Activated CD4-positive, CD25-positive, alpha-beta regulatory T cell treated with anti-CD3 and anti-CD28 coated beads, Interleukin-2, amount 50 U/mL, for 16 hours (primary cell): ENCODE results near the gene TTLL7.
A peak's percentile ranks its signal among the peaks of the same experiment; 100 is the strongest.

Experiments
- DNase-seq: peaks from one replicate; pipeline ENCODE4 v3.0.0-alpha.2; 2020; ENCODE audit warnings: low read depth, low spot score

The TTLL7 gene

DNA sequence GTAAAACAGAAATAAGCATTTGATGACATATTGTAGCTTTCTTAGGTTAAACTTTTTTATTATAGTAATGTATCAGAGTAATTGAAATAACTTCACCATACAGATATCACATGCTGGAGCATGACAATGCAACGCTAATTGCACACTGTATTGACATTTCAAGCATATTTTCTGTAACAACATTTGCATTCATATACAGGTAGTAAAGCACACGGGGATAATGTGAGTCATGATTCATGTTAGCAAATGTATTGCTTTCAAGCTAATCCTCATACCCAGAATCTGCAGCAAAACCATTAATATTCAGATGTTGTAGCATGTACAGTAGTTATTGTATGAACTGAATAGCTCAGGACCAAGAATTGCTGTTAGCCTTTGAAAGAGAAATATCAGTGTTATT, 133.9 kb downstream of the TTLL7 start:
- DNase-seq = no peak

DNA sequence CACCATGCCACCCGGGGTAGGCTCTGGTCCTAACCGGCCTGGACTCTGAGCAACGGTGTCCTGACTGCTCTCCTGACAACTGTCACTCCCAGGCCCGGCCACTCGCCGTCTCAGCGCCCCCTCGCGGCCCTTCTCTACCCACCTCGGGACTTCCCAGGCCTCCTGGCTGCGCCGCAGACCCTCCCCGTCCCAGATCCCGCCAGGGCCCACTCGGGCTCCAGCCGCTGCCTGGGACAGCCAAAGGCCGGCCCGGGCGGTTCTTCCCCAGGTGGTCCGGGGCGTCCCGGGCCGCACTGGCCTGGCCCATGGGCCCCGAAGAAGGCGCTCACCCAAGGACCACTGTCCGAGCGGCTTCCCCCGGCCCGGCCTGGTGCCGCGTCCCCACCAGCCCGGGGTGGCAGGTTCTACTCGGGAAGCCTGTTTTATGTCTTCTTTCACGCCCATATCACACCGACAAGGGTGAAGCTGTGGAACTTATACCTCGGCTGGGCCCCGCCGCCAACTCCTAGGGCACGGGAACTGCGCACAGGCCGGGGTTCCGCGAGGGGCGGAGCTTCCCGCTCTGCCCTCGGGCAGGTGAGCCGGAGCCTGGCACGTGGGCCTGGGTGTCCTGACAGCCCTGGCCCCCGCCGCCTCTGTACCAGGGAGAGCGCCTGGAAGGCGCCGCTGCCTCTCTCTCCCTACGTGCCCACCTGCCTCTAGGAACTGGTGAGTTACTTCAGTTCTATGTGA, 138.3 kb downstream of the TTLL7 start:
- peak; percentile 37 for DNase-seq

DNA sequence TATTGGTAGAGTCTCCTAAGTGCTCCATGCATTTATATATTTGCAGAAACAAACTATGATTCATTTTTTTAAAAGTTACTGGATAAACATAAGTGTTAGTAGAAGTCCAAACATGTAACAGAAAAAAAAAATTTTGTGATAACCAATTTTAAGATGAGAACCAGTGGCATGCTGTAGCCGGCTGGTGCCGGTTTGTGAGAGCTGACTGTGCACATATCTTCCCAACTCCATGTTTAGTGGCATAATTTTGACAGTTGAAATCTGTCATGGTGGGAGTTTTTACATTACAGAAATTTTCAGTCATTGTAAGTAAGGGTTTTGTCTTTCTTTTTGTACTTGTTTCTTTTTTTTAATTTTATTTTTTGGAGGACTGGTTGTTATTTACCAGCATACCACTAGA, 141.2 kb downstream of the TTLL7 start:
- DNase-seq = no peak

DNA sequence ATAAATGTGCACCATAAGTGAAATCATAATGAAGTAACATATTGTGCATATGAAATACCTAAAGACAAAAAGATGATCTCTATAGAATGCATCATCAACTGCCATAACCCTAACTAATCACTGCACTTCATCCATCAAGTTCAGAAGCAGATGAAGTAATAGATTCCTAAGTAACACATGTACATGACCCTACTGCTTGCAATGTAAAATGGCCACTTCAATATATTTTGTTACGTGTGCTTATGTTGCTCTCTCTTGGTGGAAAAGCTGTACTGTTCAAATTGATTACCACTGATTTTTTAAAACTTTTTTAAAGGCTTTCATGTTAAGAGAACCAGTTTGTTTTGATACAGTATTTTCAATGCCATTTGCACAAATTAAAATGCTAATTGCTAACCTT, 141.8 kb downstream of the TTLL7 start:
- DNase-seq = no peak

DNA sequence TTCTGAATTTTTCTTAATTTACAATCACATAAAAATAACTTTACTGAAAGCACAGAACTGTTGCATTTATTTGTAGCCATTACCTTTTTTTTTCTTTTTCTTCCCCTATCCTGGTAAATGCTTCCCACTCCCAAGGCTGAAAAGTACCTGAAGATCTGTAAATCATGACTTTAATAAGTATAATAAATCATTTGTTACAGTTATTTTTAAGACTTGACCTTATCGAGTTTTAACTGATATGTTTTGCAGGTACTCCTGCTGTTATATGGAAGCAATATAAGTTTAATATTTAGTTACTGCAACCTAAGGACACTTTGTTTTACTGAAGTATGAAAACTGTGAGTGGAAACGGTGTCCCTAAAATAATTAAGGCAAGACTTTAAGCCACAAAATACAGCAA, 142.6 kb downstream of the TTLL7 start:
- DNase-seq = no peak

DNA sequence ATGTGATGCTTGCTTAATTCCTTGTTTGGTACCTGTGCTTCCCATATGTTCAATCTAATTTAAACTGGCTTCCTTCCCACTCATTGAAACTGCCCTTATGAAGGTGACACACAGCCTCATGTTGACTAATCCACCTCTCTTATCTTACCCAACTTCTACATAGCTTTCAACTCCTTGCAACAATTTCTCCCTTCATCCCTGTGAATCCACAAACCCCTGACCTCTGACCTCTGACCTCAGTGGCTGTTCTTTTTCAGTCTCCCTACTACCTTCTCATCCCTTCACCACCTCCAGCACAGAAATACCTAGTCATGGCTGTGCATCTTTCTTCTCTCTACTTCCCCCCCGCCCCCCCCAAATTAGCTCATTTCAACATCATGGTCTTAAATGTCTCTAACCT, 144.5 kb downstream of the TTLL7 start:
- no peak for DNase-seq

DNA sequence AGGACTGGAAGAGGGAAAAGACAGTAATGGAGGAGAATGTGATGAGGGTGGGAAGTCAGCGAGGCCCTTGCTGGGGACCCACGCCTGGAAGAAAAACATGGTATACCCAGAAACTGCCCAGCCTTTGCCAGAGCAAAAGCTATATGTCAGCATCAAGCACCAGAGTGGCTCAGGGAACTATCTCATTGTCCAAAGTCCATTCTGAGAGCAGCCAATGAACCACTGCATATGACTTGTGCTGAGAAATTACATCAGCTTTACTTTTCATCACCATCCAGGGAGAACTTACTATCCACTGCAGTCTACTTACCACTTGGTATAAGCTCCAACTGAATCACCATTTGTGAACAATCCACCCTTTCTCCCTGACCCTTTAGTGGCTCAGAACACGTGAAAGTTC, 148.1 kb downstream of the TTLL7 start:
- no peak for DNase-seq

DNA sequence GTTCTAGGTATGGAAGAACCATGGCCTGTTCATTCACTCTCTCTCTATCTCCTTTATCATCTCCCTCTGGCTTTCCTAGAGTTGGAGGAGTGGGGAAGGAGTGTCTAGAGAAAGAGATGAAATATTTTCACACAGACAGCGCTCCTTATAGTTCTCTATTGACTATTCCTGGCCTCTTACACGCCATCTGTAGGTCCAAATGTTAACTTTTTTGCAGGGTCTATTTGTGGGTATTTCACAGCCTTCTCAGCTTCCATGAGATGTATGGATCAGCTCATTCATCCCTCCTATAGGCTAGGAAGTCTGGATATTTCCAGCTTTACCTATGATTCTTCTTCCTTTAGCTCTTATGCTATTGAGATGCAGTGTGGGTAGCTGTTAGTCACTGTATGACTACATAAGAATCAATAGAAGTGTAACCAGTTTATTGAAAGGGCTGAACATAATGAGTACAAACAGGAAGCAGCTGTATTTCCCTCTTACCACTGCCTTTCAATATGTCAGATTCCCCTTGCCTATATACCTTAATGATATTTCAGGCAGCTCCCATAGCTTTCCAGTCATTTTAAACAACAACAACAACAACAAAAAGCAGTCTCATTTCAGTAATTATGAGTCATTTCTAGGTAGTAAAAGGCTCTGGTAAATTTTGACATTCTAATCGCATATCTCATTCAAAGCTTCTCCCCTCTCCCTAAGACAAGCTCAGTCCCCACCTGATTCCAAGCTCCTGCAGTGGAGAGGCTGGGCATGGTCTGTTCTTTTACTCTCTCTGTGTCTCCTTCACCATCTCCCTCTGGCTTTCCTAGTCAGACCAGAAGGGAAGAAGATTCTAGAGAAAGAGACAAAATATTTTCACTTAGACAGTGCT, 149.5 kb downstream of the TTLL7 start:
- no peak for DNase-seq

DNA sequence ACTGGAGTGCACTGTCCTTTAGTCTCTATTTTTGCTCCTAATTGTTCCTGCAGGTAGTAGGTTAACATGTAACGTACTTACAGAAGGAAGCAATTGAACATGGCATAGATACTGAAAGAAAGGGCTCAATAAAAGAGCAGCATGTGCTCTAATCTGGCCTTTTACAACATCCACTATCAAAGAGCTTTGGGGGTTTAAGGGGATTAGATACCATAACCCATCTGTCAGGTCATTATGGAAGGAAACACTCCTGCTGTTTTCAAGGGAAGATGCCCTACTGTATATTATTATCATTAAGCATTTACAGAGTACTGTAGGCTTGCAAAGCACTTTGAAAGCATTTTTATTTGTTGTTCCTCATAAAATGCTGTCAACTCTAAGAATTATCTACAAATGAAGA, 152.8 kb downstream of the TTLL7 start:
- no peak for DNase-seq

DNA sequence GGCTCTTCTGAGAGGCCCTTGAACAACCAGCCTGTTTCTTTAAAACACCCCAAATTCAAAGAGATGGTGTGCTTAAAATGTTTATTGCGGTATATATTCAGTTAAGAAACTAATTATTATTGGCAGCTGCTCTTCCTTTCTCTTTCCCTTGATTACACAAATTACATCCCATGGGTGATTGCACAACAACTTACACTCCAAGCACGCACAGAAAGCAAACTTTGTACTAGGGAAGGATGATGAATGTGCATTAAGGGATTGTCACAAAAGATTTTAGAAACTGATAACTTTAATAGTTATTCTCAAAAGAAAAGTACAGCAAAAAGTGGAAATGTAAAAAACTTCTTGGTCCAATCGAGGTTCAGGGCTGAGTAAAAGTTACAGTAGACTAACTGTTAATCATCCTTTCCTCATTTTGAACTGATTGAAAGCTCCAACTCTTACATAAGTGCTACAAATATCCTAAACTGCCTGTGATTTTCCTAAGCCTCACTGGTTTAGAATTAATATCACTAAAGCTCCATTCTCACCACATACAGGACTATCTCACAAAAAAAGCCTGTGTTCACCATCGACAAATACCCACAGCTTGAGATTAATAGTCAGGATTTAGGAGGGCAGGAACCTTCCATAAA, 153.4 kb downstream of the TTLL7 start:
- no peak for DNase-seq

DNA sequence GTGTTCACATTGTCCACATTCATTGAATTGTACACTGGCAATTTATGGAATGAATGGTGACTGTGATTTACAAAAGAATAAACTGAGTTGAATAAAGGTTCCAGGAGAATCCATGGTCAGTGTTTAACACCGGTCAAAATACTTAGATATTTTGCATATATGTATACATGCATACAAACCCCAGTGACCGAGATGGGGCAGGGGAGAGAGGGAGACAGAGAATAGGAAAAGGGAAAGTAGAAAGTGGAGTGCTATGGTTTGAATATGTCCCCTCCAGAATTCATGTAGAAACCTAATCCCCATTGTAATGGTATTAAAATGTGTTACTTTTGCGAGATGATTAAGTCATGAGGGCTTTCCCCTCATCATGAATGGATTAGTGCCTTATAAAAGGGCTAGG, 154.4 kb downstream of the TTLL7 start:
- DNase-seq = no peak

DNA sequence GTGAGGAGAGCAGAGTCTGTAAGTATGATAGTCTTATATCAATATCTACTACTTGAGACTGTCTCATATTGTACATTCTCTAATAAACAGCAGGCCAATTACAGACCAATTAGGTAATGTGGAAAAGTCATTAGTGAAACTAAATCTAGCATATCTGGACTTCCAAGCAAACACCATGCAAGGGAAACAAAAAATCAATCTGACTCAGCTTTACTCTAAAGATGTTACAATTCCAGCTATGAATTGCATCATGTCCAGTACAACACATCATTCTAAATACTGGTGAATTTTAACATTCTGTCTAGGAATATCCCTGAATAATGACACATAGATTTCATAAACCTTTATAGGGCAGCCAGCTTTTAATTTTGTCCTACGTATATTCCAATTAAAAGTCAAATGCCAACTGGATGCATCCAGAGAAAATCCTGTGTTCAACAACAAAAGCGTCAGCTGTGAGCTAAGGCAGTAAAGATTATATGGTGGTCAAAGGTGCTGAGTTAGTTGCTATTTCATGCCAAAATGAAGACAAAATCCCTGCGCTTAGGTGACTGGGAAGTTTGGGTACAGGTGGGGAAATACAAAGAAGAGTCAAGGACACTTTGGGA, 159.3 kb downstream of the TTLL7 start:
- no peak for DNase-seq

DNA sequence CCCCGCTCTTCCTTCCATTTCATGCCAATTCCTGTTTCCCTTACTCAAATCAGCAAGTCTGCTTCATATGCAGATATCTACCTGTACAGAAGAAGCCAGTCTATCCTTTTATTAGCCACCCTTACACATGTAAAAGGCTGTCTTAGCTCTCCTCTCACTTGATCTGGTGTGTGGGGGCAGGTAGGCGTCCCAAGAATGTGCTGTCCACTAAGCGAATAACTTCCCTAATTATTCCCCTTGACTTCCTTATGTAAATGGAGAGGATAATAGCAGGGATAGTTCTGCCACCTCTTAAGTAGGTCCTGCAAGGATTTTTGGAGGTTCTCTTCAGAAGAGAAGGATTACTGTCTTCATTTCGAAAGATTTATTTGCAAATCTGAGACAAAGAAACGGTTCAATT, 160.4 kb downstream of the TTLL7 start:
- no peak for DNase-seq

DNA sequence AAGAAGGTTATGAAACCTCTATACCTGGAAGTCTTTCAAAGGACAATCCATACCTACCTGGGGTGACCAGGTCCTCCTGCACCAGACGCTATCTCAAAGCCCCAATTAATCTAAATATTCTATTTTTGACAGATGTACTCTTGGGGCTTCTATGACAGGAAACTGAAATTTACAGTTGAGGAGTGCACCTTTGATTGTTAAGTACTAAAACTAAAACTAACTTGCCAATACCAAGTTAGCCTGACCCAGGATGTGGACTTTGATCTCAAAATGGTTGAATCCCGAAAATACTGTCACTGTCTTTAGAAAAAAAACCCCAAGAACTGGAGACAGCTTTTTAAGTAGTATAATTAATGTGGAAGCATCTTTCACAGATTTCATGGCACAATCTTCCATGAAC, 162.4 kb downstream of the TTLL7 start:
- no peak for DNase-seq

DNA sequence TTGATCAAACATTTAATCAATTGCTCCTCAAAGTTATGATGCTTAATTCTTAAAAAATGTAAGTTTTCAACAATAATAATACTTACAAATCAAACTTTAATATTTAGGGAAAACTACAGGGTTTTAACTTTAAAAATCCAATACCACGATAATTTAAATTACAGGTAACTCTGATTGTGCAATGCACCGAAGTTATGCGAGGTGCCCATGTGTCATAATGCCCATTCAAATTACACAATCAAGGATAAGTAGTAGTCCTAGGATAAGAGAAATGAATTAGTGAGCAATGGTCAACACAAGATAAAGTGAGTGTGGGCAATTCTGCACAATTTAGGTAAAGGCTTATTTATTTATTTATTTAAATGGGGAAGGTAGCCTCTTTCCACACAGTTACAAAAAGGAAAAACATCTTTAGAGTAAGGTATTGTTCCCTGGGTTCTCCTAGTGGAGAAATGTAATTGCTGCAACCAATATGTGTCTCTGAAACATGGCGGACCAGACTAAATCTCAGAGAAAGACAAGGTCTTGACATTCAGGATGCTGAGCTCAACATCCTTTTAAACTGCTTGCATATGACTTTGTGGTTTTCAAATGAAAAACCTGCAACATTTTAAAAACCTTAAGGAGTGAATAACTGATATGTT, 164.2 kb downstream of the TTLL7 start:
- DNase-seq = no peak

DNA sequence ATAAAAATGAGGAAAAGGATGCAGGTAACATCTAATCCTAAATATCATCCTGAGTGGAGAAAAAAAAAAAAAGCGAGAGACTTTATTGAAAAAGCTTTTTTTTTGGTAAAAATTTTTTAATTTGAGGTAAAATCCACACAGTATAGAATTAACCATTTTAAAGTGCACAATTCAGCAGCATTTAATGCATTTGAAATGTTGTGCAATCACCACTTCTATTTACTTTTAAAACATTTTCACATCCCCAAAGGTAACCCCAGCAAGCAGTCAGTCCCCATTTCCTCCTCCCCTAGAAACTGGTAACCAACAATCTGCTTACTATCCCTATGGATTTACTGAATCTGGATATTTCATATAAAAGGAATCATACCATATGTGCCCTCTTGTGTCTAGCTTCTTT, 166.7 kb downstream of the TTLL7 start:
- no peak for DNase-seq

DNA sequence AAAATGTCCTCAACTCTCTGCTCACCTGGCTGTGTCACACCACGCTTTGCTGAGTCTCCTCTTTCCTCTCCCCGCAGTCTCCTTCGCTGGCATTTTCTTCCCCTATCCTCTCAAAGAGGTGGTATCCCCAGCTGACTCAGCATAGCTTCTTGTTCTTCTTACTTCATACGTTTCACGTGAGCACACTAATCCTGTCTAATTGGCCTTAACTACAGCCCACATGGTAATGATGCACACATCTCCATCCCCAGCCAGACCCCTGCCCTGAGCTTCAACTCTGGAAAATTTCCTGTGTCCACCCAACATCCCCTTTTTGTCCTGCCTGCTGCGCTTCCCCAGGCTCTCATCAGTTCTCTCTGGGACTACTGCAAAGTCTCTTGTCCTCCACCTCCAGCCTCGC, 169.8 kb downstream of the TTLL7 start:
- DNase-seq = no peak

DNA sequence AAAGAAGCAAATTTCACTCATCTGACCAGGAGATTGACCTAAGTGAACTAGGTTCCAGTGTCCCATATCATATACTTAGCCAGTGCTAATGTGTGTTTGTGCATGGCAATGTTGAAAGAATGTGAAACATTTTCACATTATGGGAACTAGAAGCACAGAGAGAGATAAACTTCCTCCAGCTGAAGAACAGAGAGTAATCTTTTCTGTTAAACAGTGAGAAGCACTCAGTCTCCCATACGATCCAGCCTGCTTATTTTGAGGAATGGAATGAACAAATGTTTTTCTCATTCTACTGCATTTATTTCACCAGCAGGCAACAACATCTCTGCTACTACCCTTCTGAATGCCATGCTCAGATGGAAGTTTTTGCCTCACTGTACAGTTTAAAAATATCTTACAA, 170.5 kb downstream of the TTLL7 start:
- DNase-seq = no peak

DNA sequence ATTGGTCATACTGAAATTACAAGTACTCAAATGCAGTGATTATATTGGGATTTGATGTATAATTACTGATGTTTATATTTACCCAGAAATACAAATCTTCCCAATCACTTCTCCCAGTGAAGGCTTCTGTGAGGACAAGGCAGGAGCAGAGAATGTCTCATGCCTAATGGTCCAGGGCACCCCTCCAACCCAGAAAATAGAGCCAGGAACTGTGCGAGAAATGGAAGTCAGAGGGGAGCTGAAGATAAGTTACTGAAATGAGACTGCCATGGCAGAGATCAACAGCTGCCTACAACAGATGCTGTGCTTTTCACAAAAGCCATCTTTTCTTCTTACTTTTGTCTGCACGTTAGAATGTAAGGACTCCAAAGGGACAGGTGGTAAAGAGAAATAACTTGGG, 171.2 kb downstream of the TTLL7 start:
- no peak for DNase-seq

DNA sequence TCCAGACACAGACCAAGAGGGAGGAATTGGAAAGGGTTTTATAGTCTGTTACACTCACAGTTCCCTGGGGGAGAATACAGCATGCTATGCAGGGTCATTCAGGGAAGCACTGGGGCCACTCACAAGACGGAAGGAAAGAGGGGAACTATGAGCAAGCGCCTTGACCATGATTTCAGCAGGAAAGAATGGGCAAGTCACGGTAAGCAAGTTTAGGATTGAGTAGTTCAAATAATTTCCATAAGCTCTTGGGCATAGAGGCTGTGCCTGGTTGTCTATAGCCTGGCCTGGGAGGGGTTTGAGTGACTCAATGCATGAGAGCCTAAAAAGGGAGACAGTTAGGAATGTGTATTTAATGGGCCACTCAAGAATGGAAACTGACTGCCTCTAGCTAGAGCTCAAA, 176.7 kb downstream of the TTLL7 start:
- DNase-seq = no peak

DNA sequence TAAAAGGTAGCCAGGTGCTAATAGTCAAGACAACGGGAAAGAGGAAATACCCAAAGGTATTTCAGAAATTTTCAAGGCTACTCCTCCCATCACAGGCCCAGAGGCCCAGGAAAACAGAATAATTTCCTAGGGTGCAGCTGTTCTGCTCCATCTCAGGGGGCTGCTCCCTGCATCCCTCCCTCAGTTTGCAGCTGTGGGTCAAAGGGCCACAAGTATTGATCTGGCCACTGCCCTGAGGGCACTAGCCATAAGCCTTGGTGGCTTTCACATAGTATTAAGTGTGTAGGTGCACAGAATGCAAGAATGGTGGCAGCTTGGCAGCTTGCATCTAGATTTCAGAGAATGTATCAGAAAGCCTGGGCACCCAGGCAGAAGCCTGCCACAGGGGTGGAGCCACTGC, 179.5 kb downstream of the TTLL7 start:
- no peak for DNase-seq

DNA sequence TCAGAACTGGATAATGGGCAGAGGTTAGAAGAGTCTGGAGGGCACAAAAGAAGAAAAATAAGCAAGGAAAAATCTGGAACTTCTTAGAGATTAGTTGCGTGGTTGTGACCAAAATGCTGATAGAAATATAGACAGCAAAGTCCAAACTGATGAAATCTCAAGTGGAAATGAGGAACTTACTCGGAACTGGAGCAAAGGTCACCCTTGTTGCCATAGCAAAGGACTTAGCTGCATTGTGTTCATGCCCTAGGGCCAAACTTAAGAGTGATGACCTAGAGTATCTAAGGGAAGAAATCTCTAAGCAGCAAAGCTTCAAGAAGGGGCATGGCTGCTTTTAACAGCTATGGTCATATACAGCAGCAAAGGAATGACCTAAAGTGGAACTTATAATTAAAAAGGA, 180.0 kb downstream of the TTLL7 start:
- DNase-seq = no peak
